Testis (tissue), 3 donors: ENCODE measurements around the gene TNRC6B. TPM values are rescaled to one million over a fixed set of nuclear protein-coding genes. Genes with fewer than 3 reads are reported as not detected.
"Not testable (repeated sequence)": the region's sequence is repeated elsewhere in the genome, so short reads cannot be mapped to it uniquely, and the experiment has no call there.

Source experiments
- DNase-seq: peaks from one replicate; pipeline ENCODE4 v3.0.0-alpha.2; 2019
- H3K27ac ChIP-seq, 2 donors: fragments of 200-600 bp; sonication (generic); one replicate each; pipeline ENCODE4 v1.5.1; 2019
- H3K27me3 ChIP-seq: fragments of 200-600 bp; sonication (generic); one replicate; pipeline ENCODE4 v1.5.1; 2019
- H3K36me3 ChIP-seq: fragments of 200-600 bp; sonication (generic); one replicate; pipeline ENCODE4 v1.5.1; 2017; ENCODE audit warnings: low read depth; ENCODE audit errors: missing control alignments
- H3K4me1 ChIP-seq: fragments of 200-600 bp; sonication (generic); one replicate; pipeline ENCODE4 v1.5.1; 2019
- H3K4me3 ChIP-seq, 2 donors: fragments of 200-600 bp; sonication (generic); one replicate each; pipeline ENCODE4 v1.5.1; 2017 to 2019
- H3K9me3 ChIP-seq: fragments of 200-600 bp; sonication (generic); one replicate; pipeline ENCODE4 v1.5.1; 2017
- POLR2A ChIP-seq: fragments of 450-650 bp; IDR thresholded peaks from one replicate; pipeline ENCODE4 v1.6.1; 2017; ENCODE audit warnings: antibody characterized with exemption, mild to moderate bottlenecking, moderate library complexity
- WGBS, 2 donors: methylation state at CpG; one replicate each; pipeline ENCODE4 v1.1.5; 2018; 5-methylcytosine and 5-hydroxymethylcytosine counted together
- intact Hi-C: fragments of 100-400 bp; cut with DNase I; formaldehyde crosslinking; loops from one replicate; pipeline ENCODE4 v1.15.1; 2023; ENCODE audit warnings: low total_unique reads
- polyA plus RNA-seq: library from polyadenylated mRNA; stranded (reverse); fragments of 350-450 nt; fragmentation: Illumina TruSeq; extraction: RNeasy Lipid Tissue Mini Kit (QIAGEN cat#74804); gene quantifications from one replicate; pipeline ENCODE4 v1.2.3, GENCODE V29; 2014; ENCODE audit warnings: low read depth, low replicate concordance; ENCODE audit not compliant: insufficient read depth
- total RNA-seq, 2 donors: library from RNA; depleted of rRNA; stranded (reverse); fragments of >200 nt; gene quantifications; one replicate each; pipeline ENCODE4 v1.2.3, GENCODE V29; 2016
- TF ChIP-seq, protein P1 (sequence below), 3 experiments: fragments of 450-650 bp in 2 of 3; fragments of 200-600 bp in 1 of 3; sonication (generic) in 1 of 3; IDR thresholded peaks; one replicate each; pipeline ENCODE4 v1.5.1; 2016 to 2019; ENCODE audit warnings: antibody characterized with exemption in 3 of 3, mild to moderate bottlenecking in 2 of 3, moderate library complexity in 1 of 3

Gene TNRC6B
- total and polyA plus RNA-seq, 3 donors from 2014 or later: 49.2 to 122 (median 79.7) TPM

DNA sequence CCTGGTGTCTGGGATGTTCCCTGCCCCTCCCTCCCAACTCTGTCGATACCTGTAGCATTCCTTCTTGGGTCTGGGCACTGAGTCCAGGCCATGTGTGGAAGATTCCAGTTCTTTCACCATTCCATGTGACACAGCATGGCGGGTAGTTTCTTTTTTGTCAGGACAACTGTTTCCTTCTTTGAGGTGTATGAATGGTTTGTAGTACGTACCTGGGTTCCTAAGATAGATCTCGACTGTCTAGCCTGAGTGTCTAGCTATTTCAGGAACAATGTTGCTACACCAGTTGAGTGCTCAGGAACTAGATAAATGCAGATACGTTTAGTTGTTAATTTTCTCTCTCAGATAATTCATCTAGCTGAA is 43.3 kb downstream of the TNRC6B start:
- peaks cover 22% of the 10 kb centered on the region for H3K4me1 ChIP-seq
- no peaks in the 10 kb centered on the region for H3K9me3 ChIP-seq
- no peaks in the 10 kb centered on the region for H3K36me3 ChIP-seq
- DNase-seq: no peak
- TF ChIP-seq POLR2A: no peak
- TF ChIP-seq, protein P1, sequence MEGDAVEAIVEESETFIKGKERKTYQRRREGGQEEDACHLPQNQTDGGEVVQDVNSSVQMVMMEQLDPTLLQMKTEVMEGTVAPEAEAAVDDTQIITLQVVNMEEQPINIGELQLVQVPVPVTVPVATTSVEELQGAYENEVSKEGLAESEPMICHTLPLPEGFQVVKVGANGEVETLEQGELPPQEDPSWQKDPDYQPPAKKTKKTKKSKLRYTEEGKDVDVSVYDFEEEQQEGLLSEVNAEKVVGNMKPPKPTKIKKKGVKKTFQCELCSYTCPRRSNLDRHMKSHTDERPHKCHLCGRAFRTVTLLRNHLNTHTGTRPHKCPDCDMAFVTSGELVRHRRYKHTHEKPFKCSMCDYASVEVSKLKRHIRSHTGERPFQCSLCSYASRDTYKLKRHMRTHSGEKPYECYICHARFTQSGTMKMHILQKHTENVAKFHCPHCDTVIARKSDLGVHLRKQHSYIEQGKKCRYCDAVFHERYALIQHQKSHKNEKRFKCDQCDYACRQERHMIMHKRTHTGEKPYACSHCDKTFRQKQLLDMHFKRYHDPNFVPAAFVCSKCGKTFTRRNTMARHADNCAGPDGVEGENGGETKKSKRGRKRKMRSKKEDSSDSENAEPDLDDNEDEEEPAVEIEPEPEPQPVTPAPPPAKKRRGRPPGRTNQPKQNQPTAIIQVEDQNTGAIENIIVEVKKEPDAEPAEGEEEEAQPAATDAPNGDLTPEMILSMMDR (IDR thresholded peaks at IDR 0.05): no peak
- intact Hi-C loops: no loop called here
- WGBS, 2 donors: 58 to 61% methylated on average over 5 of the region's 5 CpGs
- H3K27ac ChIP-seq: peak overlapping the region; percentile 39 to 62
- H3K27me3 ChIP-seq: no peaks in the 10 kb centered on the region
- no peak overlapping the region for H3K4me3 ChIP-seq

DNA sequence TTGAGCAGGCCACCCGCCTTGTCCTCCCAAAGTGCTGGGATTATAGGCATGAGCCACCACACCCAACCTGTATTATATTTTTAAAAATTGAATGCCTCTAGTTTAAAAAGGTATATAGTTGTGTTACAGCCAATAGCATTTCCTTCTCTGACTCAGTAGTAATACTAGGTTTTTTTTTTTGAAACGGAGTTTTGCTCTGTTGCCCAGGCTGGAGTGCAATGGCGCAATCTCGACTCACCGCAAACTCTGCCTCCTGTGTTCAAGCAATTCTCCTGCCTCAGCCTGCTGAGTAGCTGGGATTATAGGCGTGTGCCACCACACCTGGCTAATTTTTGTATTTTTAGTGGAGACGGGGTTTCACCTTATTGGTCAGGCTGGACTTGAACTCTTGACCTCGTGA is 45.3 kb downstream of the TNRC6B start:
- H3K27me3 ChIP-seq, H3K27ac ChIP-seq, intact Hi-C loops, H3K36me3 ChIP-seq, H3K4me3 ChIP-seq, DNase-seq, H3K9me3 ChIP-seq: not testable (repeated sequence)
- peaks cover 22% of the 10 kb centered on the region for H3K4me1 ChIP-seq
- WGBS, 2 donors: 91 to 94% methylated on average over 8 of the region's 8 CpGs

DNA sequence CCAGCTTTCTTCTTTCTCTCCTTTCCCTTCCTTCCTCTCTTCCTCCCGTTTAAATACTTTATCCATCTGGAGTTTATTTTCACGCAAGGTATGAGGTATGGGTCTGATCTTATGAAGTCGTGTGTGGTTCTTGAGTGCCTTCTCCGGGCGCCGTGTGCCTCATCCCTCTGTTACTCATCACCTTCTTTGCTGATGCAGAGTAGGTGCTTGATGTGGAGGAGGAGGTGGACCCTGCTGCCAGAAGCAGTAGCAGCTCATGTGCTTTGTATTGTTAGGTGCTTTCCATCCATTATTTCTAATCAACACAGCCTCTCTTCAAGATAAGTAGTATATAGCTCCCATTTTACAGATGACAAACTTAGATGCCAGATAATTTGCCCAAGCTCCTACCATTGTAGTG is 47.0 kb downstream of the TNRC6B start:
- TF ChIP-seq, protein P1 (IDR thresholded peaks at IDR 0.05): no peak
- no peak for TF ChIP-seq POLR2A
- Histone ChIP-seq H3K27ac (no peak overlapping the region), H3K4me1 (peaks cover 22% of the 10 kb centered on the region), H3K36me3 (no peaks in the 10 kb centered on the region), H3K4me3 (no peak overlapping the region), H3K27me3 (no peaks in the 10 kb centered on the region), H3K9me3 (no peaks in the 10 kb centered on the region)
- WGBS, 2 donors: 75 to 77% methylated on average over 6 of the region's 6 CpGs
- DNase-seq: no peak
- intact Hi-C loops: no loop called here

DNA sequence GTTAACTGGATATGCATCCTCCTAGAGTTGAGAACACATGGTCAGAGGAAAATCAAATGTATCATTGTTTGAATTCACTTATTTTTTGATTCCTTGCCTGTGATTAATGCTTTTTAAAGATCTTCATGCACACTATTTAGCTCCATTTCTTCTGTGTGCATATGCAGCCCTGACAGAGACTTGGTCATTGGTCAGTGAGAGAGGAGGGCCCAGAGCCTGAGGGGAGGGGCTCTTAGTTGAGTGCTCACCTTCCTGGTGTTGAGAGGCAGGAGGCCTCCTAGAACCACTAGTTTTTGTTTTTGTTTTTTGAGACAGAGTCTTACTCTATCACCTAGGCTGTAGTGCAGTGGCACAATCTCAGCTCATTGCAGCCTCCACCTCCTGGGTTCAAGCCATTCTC is 48.9 kb downstream of the TNRC6B start:
- TF ChIP-seq POLR2A: no peak
- TF ChIP-seq, protein P1 (IDR thresholded peaks at IDR 0.05): no peak
- peaks cover 3% of the 10 kb centered on the region for H3K4me1 ChIP-seq

DNA sequence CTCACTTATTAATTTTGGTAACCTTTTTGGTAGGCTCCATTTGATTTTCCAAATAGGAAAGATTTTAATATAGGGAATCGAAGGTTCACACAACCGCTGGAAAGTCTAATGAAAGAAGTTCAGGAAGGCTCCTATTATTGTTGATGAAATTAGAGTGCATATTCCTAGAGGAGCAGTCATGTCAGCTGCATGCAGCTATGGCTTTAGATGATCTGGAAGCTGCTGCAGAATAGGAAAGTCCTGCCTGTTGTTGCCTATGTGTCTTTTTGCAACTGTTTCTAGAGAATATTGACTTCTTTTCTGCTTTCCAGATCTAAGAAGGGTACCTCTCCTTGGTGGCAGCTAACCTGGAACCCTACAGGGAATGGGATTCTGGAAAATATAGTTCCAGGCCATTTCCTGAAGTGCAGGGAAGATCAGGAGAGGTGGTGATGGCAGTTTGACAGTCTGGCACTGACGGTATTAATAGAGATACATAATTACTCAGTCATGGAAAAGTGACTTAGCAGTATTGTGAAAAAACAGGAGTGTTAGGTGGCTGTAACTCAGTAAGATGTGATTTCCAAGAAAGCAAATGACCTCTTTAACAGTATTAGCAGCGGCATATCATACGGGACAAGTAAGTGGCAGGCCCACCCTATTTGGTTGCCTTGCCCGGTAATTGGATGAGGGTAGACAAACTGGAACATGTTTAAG is 54.0 kb downstream of the TNRC6B start:
- Histone ChIP-seq H3K4me3 (no peak overlapping the region), H3K36me3 (no peaks in the 10 kb centered on the region), H3K9me3 (no peaks in the 10 kb centered on the region), H3K27ac (no peak overlapping the region), H3K4me1 (no peaks in the 10 kb centered on the region), H3K27me3 (no peaks in the 10 kb centered on the region)
- intact Hi-C loops: no loop called here
- no peak for DNase-seq
- 90 to 92% methylated on average over 6 of the region's 6 CpGs for WGBS, 2 donors
- TF ChIP-seq POLR2A: no peak
- TF ChIP-seq, protein P1 (IDR thresholded peaks at IDR 0.05): no peak

More for the DNA sequence above, 48.9 kb downstream of the TNRC6B start:
- no peak for DNase-seq
- no peak overlapping the region for H3K27ac ChIP-seq
- no peaks in the 10 kb centered on the region for H3K27me3 ChIP-seq
- intact Hi-C loops: no loop called here
- H3K4me3 ChIP-seq: no peak overlapping the region
- no peaks in the 10 kb centered on the region for H3K36me3 ChIP-seq
- no peaks in the 10 kb centered on the region for H3K9me3 ChIP-seq
